ENCODE measurements around the gene RABGAP1L.
A peak's percentile ranks its signal among the peaks of the same experiment; 100 is the strongest.

RABGAP1L gene

DNA sequence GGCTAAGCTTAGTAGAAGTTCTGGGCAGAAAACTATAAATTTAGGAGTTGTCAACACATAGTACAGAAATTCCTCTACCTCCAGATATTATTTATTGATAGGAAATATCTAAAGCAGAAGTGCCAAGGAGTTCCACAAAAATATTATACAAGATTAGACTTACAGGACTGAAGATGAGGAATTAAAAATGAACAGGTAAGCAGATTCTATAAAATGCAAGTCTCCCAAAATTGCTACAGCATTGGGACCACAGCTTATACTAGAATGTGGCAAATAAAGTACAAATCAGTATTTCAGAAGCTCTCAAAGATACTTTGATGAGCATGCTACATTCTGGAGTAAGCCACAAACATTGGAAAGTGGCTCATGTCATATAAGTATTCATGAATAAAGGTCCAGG, 790.3 kb downstream of the RABGAP1L start:
- ATAC-seq: no peak

DNA sequence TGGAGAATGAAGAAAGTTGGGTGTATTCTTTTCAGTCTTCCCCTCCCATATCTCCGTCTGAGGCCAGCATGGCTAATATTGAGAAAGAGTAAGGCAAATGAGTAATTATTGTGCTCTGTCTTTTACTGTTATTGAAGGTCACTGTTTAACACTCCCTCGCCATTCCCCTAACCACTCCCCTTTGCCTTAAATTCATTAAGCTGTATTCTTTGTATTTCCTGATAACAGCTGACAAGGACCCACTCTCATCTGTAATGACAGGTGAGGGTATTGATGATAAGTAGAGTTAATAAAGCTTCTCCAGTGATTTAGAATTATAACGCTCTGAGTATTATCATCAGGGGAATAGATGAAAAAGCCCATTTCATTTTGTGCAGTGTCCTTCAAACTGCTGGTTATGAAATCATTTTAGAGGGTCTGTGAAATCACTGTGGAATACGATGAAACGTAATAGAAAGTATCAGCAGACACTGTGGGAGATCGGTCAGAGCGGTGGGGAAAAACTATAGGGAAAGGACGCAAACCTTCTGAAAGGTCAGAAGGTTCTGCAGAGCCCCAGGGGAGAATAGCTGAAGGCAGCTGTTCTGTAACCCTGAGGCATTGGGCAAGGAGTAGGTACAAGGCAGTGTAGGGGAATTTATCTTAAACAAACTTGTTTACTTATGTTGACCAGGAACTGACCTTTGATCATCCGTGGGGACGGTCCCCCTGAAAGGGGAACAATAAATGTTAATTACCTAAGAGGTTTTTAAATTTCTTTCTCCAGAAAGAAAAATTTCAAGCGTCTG, 794.2 kb downstream of the RABGAP1L start:
- ATAC-seq: peak in 1 of 2 donors; percentile 45

DNA sequence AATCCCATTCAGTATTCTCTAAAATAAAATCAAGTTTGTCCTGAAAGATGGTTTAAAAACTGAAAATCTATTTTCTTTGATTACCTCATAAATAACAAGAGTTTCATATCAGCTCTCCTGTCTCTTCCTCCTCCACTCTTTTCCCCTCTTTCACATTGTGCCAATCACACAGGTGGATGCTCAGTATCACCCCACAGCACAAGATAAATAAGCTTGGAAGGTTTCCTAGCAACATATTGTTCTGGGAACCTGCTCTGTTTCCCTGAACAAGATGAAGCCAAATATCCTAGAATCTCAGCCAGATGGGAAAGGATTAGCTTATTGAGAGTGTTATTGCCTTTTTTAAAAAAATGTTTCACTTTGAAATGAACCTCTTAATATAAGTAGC, 794.7 kb downstream of the RABGAP1L start:
- no peak for ATAC-seq

DNA sequence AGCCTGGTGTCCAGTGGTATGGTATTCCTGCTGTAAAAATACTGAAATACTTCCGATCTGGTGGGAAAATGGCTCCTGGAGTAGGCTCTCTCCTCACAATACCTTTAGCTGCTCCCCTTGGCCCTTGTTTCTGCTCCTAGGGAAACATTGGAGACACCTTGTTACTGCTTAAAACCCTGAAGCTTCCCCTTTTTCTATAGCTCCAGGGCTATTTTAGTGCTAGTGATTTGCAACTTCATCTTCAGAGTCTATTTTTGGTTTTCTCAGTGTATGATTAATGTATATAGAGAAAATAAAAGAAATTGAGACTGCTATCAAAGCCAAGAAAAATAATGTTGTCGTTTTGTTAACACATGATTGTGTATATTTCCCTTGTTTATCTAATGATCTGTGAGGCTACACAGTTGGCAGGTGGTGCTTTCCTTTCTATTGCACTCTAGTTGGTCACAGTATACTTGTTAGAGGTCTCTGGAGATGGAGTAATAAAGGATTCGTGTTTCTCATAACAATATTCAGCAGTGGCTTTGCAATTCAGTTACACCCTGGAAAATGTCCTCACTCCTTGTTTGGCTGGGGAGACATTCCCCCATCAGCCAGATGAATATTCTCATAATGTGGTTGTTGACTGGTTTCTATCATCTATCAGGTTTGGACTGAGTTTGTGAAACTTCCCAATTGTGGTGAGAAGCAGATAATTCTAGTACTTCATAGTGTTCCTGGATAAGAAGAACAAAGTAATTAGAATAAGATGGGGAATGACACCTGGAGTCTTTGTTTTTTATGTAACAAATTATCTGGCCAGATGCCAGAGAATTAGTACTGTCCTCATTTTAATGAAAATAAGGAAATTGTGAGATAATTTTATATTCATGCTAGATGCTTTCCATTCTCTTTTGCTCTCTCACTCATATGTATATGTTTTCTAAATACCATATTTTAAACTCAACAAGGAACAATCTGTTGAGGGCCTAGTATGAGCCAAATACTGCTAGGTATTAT, 795.6 kb downstream of the RABGAP1L start:
- no peak for ATAC-seq

DNA sequence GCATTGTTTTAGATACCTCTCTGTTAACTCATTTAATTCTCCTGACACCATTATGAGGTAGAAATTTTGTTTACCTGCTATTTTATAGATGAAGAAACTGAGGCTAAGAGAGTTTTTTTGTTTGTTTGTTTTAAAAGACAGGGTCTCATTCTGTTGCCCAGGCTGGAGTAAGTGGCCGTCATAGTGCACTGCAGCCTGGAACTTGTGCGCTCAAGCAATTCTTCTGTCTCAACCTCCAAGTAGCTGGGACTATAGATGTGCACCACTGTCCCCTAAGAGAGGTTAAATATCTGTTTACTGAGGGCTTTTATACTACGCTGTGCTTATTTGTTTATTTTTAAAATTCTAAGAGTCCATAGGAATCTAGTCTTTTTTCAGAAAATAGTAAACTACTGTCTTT, 796.8 kb downstream of the RABGAP1L start:
- ATAC-seq: no peak

DNA sequence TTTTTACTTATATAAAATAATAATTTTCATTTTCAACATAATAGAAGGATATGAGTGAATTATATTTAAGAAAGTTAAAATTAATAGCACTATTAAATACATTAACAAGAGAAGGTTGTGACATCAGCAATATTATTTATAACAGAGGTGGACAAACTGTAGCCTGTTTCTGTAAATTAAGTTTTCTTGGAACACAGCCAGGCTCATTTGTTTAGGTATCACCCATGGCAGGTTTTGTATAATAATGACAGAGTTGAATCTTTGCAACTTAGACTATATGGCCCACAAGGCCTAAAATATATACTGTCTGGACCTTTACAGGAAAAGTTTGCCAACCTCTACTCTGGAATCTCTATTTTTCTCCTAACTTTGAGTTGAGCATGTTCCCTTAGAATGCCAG, 797.7 kb downstream of the RABGAP1L start:
- ATAC-seq: no peak

DNA sequence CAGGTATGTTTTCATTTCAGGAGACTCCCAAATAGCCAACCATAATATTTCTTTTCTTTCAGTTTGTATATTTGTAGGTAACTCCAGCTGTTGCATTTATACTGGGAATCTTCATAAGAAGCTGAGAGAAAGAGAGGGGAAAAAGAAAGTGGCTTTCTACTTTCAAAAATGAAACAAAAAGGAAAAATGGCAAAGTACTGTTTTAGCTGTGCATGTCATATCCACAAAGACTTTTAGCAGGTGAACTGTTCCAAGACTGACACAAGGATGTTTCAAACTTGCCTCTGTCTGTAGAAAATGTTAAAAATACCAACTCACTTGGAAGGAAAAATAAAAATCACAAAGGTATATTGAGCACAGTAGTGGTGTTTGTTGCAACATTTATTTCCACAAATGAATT, 798.5 kb downstream of the RABGAP1L start:
- peak; percentile 38 to 63 for ATAC-seq

DNA sequence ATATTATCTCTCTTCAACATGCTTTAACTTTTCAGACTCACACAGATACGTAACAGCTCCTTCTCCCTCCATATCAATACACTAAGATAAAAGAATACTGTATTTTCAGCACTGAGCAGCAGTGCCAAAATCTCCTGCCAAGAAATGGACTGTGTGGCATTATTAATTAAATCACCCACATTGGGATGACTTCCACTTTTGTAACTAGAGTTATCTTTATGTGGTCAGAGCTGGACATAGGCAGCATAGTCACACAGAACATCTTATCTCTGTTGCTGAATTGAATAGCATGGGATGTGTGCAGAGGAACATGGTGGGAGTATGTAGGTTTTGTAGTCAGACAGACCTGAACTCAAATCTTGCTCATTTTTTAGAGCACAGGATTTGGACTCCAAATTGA, 799.1 kb downstream of the RABGAP1L start:
- ATAC-seq: no peak

DNA sequence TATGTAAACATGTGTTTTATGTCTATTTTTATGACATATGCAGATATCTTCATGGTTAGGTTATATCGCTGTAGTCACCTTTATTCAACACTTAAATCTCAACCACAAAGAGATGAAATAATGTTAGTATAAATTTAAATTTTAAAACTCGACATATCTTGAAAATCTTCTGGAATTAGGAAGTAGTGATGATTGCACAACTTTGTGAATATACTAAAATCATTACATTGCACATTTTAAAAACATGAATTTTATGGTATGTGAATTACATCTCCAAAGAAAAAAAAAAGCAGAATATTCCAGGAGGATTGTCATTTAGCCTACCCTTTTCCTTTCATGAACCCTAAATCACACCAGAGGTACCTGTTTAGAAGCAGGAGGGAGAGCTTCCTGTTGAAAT, 801.0 kb downstream of the RABGAP1L start:
- no peak for ATAC-seq

DNA sequence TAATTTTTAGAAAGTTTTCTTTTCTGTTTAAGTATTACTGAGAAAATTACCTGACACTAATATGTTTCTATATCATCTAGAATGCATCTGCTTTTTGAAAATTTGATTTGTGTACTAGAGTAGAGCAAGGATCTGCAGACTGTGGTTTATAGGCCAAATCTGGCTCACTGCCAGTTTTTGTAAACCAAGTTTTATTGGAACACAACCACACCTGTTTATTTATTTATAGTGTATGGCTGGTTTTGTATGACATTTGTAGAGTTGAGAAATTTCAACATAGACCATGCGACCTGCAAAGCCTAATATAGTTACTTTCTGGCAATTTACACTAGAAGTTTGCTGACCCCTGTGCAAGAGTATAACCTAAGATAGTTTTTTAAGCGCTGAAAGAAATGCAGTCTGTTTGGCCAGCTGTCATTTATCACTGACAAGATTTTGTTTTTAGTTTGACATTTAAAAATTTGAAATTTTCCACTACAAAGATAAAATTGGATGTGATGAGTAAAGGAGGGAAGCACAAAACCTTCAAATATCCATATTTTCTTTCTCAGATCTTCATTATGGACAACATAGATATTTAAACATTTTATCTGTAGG, 804.3 kb downstream of the RABGAP1L start:
- no peak for ATAC-seq

DNA sequence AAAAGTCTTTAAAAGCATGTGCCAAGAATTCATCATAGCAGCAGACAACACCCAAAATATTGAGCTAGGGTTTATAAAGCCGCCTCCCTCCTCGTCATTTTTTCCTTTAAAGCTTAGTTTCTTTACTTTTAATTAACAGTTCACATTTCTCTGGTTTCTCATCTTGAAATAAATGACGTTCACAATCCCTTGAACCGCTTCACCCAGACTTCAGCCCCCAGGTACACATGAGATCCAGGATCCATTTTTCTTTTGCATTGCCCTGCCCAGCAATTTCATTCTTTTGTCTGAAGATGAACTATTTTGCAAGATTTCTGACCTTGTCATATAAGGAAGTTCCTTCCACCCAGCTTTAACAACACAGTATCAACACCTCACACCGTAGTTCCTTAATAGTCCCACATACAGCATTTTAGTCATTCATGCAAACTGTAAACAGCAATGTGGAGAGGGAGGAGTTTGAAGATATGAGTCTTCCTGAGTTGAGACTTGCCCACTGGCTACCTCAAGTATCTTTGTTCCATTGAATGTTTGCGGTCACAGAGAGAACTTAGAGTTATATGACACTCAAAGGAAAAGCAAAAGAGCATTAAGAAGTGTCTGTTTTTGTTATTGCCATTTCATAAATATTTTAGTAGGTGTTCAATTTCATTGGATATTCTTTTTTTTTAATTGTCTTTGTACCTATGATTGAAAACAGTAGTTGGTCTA, 805.1 kb downstream of the RABGAP1L start:
- peak; percentile 81 for ATAC-seq

DNA sequence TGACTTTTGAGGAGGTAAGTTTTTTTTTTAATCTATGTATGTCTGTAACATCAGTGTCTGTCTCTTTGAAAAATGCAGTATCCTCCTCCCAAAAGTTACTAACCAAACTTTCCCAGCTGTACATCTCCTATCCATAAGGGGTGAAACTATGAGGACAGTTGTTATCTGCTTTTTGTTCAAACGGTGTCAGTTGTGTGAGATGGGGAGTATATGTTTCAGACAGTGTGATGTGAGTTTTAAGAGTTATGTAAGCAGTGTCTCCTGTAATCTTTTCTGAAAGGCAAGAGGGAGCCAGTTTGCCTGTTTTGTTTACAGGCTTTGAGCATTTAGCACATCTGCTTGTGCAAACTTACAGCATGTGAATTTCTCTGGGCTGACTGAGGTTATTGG, 805.6 kb downstream of the RABGAP1L start:
- ATAC-seq: peak; percentile 10 to 15

DNA sequence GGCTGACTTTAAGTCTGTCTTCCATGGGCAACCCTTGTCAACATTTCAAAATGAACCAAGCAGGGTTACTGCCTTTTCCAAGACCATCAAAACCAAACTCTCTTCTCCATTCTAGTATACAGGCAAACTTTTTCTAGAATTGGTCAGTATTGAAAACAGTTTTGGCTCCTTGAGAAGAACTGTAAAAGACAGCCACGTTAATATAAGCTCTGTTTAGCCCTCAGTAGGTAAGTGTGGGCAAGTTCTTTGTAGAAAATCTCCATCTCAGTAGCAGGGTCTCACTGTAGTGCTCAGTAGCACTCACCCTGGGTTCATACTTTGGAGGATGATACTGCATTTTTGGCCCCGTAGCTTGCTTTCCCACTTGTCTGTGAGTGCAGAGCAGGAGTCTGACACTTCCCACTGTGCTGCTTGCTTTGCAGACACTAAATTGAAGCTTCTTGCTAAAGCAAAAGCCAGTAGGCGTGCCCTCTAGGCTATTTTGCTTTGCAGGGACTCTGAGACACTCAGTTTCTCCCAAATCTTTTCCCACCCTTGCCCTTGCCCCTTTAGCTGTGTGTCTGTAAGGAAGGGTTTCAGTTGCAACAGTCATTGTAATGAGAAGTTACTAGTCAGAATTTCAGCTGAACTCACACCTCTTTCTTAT, 806.2 kb downstream of the RABGAP1L start:
- no peak for ATAC-seq

DNA sequence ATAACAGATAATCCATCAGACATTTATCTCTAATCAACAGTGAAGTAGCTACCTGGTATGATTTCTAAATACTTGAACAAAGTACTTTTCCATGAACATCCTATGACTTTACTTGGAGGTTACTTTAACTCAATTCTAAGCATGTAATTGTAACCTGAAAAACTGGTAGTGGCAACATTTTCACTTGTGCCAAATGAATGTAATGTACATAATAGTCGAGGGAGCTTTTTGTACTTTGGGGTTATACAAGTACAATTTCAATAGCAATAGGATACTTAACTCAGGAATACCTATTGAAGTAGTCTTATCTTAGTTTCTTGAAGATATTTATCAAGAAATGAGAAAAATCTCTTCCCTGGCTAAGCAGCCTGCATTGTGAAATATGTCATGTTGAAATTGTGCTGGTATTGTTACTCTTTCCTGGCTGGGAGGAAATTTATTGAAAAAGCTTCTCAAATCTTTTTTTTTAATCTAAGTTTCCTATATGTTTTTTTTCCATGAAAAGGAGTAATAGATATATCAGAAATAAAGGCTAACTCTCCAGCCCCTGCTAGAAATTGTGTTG, 806.8 kb downstream of the RABGAP1L start:
- ATAC-seq: no peak

DNA sequence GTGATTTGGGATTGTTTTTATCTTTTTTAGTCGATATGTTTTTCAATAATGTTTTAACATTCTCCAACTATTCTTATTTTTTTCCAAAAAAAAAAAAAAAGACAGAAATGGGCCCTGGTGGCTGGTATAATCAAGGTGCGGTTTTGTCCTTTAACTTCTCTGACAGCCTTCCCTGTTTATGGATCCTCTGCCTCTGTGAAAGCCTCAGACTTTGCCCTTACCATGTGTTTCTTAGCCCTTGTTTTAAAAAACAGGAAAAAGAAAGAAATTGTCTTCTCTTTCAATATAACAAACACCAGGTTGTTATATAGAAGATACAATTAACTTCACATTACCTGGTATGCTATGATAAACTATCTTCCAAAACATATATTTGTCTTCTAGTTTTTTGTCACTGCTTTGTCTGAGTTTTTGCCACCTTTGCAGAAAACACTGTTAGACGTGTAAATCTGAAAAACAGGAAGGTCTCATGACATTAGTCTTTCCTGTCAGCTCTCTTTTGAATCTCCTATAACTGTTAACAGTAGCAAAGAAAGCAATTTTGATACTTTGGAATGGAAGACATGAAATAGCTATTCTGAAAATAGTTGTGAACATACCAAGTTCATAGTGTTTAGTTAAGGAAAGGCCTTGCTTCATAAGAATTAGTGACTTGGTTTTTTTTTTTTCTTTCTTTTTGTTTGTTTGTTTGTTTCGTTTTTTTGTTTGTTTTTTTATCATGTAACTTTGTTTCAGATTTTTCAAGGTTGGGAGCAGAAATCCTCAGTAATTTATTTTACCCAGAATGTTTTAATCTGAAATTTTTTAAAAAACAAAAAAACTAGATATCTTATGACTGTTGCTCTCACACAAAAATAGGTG, 808.8 kb downstream of the RABGAP1L start:
- no peak for ATAC-seq

DNA sequence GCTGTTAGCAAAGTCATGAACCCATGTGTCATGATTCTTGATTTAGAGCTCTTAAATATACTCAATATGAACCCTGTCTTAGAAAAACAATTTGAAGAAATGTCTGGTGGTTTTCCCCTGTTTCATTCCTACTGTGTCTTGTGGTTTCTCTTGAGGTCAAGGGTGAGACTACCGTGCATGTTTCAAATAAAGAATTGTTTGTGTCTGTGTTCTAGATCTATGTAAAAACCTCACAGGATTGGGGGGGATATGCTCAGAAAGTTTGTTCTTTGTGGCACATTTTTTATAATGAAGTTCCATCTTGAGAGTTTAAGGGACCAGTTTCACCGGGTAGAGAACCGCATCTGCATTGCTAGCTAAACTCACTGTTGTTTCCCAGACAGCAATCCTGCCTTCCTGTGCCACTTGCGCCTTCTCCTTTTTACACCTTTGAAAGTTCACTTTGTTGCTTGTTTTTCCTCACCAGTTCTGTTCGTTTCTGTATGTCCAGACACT, 809.5 kb downstream of the RABGAP1L start:
- ATAC-seq: peak; percentile 69 to 72

DNA sequence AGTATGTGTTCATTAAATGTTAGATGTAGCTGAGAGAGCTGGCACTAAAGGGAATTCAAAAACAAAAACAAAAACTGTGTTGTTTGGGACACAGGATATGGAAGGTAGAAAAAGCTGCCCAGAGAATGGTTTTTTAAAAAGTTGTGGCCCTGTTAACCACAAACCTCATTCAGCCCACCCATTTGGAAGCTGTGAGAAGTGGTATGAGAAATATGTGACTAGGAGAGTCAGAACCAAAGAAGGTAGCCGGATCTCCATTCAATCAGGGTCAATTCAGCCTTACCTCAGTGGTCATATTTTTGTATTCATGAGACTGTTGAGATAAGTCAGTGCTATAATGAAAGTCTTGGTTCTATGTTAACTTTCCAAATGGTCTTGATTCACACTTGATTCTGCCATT, 810.7 kb downstream of the RABGAP1L start:
- peak in 1 of 2 donors; percentile 11 for ATAC-seq

DNA sequence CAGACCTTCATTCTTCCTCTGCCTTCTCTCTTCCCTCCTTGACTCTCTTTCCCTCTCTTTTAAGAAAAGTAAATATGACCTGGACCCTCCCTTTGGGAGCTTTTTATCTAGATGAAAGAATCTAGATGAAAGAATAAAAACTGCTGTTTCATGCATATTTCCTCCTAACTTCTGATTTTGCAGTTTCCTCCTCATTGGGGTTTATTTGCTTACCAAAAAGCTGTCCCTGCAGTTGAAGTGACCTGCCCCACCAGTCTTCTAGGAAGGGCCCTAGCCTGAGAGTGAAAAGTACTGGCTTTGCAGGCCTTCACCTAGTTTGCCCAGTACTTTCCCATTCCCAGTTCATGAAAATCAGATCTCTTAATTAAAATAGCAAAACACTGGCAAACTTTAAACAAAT, 812.1 kb downstream of the RABGAP1L start:
- no peak for ATAC-seq

DNA sequence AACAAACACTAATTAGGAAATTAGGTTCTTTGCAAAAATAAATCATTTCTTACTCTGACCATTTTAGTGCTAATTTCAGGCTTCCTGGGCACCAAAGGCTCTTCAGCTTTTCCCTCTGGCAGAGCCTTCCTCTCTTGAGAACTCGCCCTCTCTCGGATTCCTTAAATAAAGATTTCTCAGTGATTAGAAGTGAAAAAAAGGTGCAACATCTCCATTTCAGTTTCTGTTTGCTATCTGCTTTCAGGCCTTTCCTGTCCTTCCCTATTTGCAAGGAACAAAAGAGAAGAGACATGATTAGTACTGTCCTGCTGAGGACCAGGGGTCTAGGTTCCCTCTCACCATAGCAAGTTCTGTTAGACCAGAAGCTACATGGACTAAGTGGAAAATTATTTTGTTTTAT, 812.6 kb downstream of the RABGAP1L start:
- ATAC-seq: no peak

DNA sequence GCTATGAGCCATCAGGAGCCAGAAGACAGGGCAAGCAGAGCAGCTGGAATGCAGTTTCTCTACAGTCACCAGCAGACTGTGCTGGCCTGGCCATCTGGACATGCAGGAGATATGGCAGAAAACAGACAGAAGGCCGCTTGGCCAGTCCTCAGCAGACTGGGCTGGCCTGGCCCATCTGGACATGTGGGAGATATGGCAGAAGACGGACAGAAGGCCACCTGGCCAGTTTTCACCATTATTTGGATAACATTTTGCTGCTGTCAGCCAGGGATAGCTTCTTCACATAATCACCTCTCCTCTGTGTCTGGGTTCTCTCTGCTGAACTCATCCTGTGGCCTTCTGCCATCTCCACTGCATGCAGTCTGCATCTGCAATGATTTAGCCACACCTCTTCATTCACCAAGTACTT, 815.4 kb downstream of the RABGAP1L start:
- no peak for ATAC-seq

DNA sequence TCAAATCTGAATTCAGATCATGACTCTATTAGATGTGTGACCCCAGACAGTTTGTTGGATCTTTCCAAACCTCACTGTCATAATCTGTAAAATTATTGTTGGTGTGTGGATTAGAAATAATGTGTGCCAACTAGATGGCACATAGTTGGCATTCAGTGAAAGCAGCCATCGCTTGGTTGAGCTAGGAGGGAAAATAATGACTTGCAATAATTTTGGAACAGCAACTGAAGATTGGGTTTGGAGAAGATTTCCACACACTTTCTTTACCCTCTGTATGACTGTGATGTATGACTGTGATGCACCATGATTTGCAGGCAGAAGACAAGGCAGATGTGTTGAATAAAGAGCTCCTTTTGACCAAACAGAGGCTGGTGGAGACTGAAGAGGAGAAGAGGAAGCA, 816.4 kb downstream of the RABGAP1L start:
- ATAC-seq: no peak
